Activated naive CD4-positive, alpha-beta T cell treated with anti-CD3 and anti-CD28 coated beads, Interleukin-2, amount 50 U/mL, for 24 hours (primary cell): ENCODE data around the gene HGF.

Experiments
- H3K27ac Mint-ChIP-seq: one replicate; pipeline ENCODE4 v1.8.0; 2021; ENCODE audit warnings: mild to moderate bottlenecking, mixed read lengths
- H3K27me3 Mint-ChIP-seq: one replicate; pipeline ENCODE4 v1.8.0; 2021; ENCODE audit warnings: mixed read lengths
- H3K36me3 Mint-ChIP-seq: one replicate; pipeline ENCODE4 v1.8.0; 2021; ENCODE audit warnings: mixed read lengths
- H3K4me1 Mint-ChIP-seq: one replicate; pipeline ENCODE4 v1.8.0; 2021; ENCODE audit warnings: mixed read lengths
- H3K4me3 Mint-ChIP-seq: one replicate; pipeline ENCODE4 v1.8.0; 2021; ENCODE audit warnings: mild to moderate bottlenecking, mixed read lengths
- H3K9me3 Mint-ChIP-seq: one replicate; pipeline ENCODE4 v1.8.0; 2021; ENCODE audit warnings: mixed read lengths

HGF gene

GRCh38 chr7:81684514-81685269 is 85.2 kb downstream of the HGF start:
- Mint-ChIP-seq H3K4me3 (no peak overlapping the region), H3K36me3 (no peaks in the 10 kb centered on the region), H3K27ac (no peak overlapping the region), H3K4me1 (no peaks in the 10 kb centered on the region), H3K27me3 (no peaks in the 10 kb centered on the region), H3K9me3 (no peaks in the 10 kb centered on the region)

- Mint-ChIP-seq H3K4me3 (no peak overlapping the region), H3K27me3 (no peaks in the 10 kb centered on the region), H3K4me1 (no peaks in the 10 kb centered on the region), H3K36me3 (no peaks in the 10 kb centered on the region), H3K27ac (no peak overlapping the region), H3K9me3 (no peaks in the 10 kb centered on the region)
Observed at GRCh38 chr7:81684033-81684432, 85.8 kb downstream of the HGF start.

GRCh38 chr7:81682873-81683272 is 87.0 kb downstream of the HGF start:
- no peaks in the 10 kb centered on the region for H3K27me3 Mint-ChIP-seq
- H3K27ac Mint-ChIP-seq = no peak overlapping the region
- H3K4me1 Mint-ChIP-seq = no peaks in the 10 kb centered on the region
- no peak overlapping the region for H3K4me3 Mint-ChIP-seq
- no peaks in the 10 kb centered on the region for H3K36me3 Mint-ChIP-seq
- no peaks in the 10 kb centered on the region for H3K9me3 Mint-ChIP-seq

GRCh38 chr7:81680120-81680519 is 89.7 kb downstream of the HGF start:
- Mint-ChIP-seq H3K9me3 (no peaks in the 10 kb centered on the region), H3K4me3 (no peak overlapping the region), H3K36me3 (no peaks in the 10 kb centered on the region), H3K4me1 (no peaks in the 10 kb centered on the region), H3K27ac (no peak overlapping the region), H3K27me3 (no peaks in the 10 kb centered on the region)

GRCh38 chr7:81676813-81677212 is 93.0 kb downstream of the HGF start:
- Mint-ChIP-seq H3K36me3 (no peaks in the 10 kb centered on the region), H3K4me1 (no peaks in the 10 kb centered on the region), H3K27me3 (no peaks in the 10 kb centered on the region), H3K4me3 (no peak overlapping the region), H3K9me3 (no peaks in the 10 kb centered on the region), H3K27ac (no peak overlapping the region)

- Mint-ChIP-seq H3K27ac (no peak overlapping the region), H3K36me3 (no peaks in the 10 kb centered on the region), H3K27me3 (no peaks in the 10 kb centered on the region)
Observed at GRCh38 chr7:81676105-81676811, 93.6 kb downstream of the HGF start.

GRCh38 chr7:81674431-81674830 is 95.4 kb downstream of the HGF start:
- no peak overlapping the region for H3K4me3 Mint-ChIP-seq
- no peaks in the 10 kb centered on the region for H3K36me3 Mint-ChIP-seq
- H3K27me3 Mint-ChIP-seq = no peaks in the 10 kb centered on the region
- H3K4me1 Mint-ChIP-seq = no peaks in the 10 kb centered on the region
- no peak overlapping the region for H3K27ac Mint-ChIP-seq
- H3K9me3 Mint-ChIP-seq = peaks cover 4% of the 10 kb centered on the region

More at GRCh38 chr7:81676105-81676811, 93.6 kb downstream of the HGF start:
- Mint-ChIP-seq H3K4me1 (no peaks in the 10 kb centered on the region), H3K9me3 (no peaks in the 10 kb centered on the region), H3K4me3 (no peak overlapping the region)

- H3K4me1 Mint-ChIP-seq = no peaks in the 10 kb centered on the region
- no peaks in the 10 kb centered on the region for H3K36me3 Mint-ChIP-seq
- H3K4me3 Mint-ChIP-seq = no peak overlapping the region
- no peaks in the 10 kb centered on the region for H3K27me3 Mint-ChIP-seq
- H3K27ac Mint-ChIP-seq = no peak overlapping the region
- H3K9me3 Mint-ChIP-seq = peaks cover 5% of the 10 kb centered on the region
Observed at GRCh38 chr7:81672872-81673271, 97.0 kb downstream of the HGF start.

- H3K27me3 Mint-ChIP-seq = no peaks in the 10 kb centered on the region
- H3K36me3 Mint-ChIP-seq = no peaks in the 10 kb centered on the region
- H3K4me3 Mint-ChIP-seq = no peak overlapping the region
- H3K4me1 Mint-ChIP-seq = no peaks in the 10 kb centered on the region
- H3K27ac Mint-ChIP-seq = no peak overlapping the region
- H3K9me3 Mint-ChIP-seq = peaks cover 8% of the 10 kb centered on the region
Observed at GRCh38 chr7:81669476-81670105, 100.3 kb downstream of the HGF start.

- peaks cover 12% of the 10 kb centered on the region for H3K9me3 Mint-ChIP-seq
- no peak overlapping the region for H3K4me3 Mint-ChIP-seq
- H3K4me1 Mint-ChIP-seq = no peaks in the 10 kb centered on the region
- H3K36me3 Mint-ChIP-seq = no peaks in the 10 kb centered on the region
- no peaks in the 10 kb centered on the region for H3K27me3 Mint-ChIP-seq
- no peak overlapping the region for H3K27ac Mint-ChIP-seq
Observed at GRCh38 chr7:81666209-81666608, 103.6 kb downstream of the HGF start.

GRCh38 chr7:81665236-81665635 is 104.6 kb downstream of the HGF start:
- H3K4me3 Mint-ChIP-seq = no peak overlapping the region
- no peaks in the 10 kb centered on the region for H3K27me3 Mint-ChIP-seq
- peaks cover 12% of the 10 kb centered on the region for H3K9me3 Mint-ChIP-seq
- H3K27ac Mint-ChIP-seq = no peak overlapping the region
- no peaks in the 10 kb centered on the region for H3K4me1 Mint-ChIP-seq
- H3K36me3 Mint-ChIP-seq = no peaks in the 10 kb centered on the region

GRCh38 chr7:81664304-81664703 is 105.5 kb downstream of the HGF start:
- Mint-ChIP-seq H3K36me3 (no peaks in the 10 kb centered on the region), H3K9me3 (peaks cover 7% of the 10 kb centered on the region), H3K4me3 (no peak overlapping the region), H3K27ac (no peak overlapping the region), H3K4me1 (no peaks in the 10 kb centered on the region), H3K27me3 (no peaks in the 10 kb centered on the region)

- Mint-ChIP-seq H3K4me3 (no peak overlapping the region), H3K27ac (no peak overlapping the region), H3K27me3 (no peaks in the 10 kb centered on the region), H3K4me1 (no peaks in the 10 kb centered on the region), H3K36me3 (no peaks in the 10 kb centered on the region), H3K9me3 (peaks cover 7% of the 10 kb centered on the region)
Observed at GRCh38 chr7:81662531-81662930, 107.3 kb downstream of the HGF start.

GRCh38 chr7:81659697-81660395 is 110.0 kb downstream of the HGF start:
- Mint-ChIP-seq H3K27ac (no peak overlapping the region), H3K4me3 (no peak overlapping the region), H3K36me3 (no peaks in the 10 kb centered on the region), H3K27me3 (no peaks in the 10 kb centered on the region), H3K9me3 (peaks cover 7% of the 10 kb centered on the region), H3K4me1 (no peaks in the 10 kb centered on the region)

- no peaks in the 10 kb centered on the region for H3K27me3 Mint-ChIP-seq
- H3K4me3 Mint-ChIP-seq = no peak overlapping the region
- no peak overlapping the region for H3K27ac Mint-ChIP-seq
- no peaks in the 10 kb centered on the region for H3K4me1 Mint-ChIP-seq
- no peaks in the 10 kb centered on the region for H3K9me3 Mint-ChIP-seq
- H3K36me3 Mint-ChIP-seq = no peaks in the 10 kb centered on the region
Observed at GRCh38 chr7:81657551-81657950, 112.3 kb downstream of the HGF start.

- H3K4me3 Mint-ChIP-seq = no peak overlapping the region
- no peak overlapping the region for H3K27ac Mint-ChIP-seq
- no peaks in the 10 kb centered on the region for H3K36me3 Mint-ChIP-seq
- no peaks in the 10 kb centered on the region for H3K27me3 Mint-ChIP-seq
- H3K9me3 Mint-ChIP-seq = peaks cover 14% of the 10 kb centered on the region
- H3K4me1 Mint-ChIP-seq = no peaks in the 10 kb centered on the region
Observed at GRCh38 chr7:81655271-81655670, 114.6 kb downstream of the HGF start.
